ENCODE measurements around the gene TTC5. TPM values are rescaled to one million over a fixed set of nuclear protein-coding genes. Genes with fewer than 3 reads are reported as not detected.

The TTC5 gene, protein sequence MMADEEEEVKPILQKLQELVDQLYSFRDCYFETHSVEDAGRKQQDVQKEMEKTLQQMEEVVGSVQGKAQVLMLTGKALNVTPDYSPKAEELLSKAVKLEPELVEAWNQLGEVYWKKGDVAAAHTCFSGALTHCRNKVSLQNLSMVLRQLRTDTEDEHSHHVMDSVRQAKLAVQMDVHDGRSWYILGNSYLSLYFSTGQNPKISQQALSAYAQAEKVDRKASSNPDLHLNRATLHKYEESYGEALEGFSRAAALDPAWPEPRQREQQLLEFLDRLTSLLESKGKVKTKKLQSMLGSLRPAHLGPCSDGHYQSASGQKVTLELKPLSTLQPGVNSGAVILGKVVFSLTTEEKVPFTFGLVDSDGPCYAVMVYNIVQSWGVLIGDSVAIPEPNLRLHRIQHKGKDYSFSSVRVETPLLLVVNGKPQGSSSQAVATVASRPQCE
- polyA plus RNA-seq: 12.5 and 17.5 TPM in 2 replicates

DNA sequence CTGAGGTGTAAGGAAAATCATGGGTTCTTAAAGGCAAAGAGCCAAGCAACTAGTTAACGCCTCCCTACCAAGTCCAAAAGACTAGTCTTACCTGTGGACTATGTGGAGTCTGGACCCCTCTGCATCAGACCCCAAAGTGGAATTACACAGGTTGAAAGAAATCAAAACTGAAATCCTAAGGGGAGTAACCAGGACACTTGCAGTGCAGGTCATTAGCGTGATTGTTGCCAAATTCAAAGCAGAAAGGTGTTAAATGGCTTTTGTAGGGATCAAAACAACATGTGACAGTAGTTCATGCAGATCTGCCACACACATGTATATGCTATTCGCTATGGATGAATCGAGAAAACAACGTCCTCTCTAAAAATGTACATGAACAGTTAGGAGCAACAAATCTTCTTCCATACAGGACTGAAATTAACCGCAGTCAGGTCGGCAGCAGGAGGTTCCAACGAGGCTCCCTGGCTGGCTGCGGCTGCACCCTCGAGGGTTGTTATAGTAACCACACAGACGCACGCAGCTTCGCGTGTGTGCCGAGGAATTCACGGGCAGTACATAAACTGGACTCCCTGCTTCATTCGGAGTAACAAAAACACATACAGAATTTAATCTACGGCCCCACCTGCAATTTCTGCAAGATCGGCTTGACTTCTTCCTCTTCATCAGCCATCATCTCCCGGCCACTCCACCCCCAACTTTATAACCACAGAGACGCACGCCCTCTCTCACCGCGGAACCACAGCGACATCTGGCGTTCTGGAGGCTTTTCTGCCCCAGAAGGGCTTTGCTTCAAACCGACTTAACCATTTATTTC, at the start of gene TTC5:
TSS of gene TTC5 (minus strand) at position 687 of the 814 bp plus-strand sequence. CDS start at position 673, 14 bp downstream.

DNA sequence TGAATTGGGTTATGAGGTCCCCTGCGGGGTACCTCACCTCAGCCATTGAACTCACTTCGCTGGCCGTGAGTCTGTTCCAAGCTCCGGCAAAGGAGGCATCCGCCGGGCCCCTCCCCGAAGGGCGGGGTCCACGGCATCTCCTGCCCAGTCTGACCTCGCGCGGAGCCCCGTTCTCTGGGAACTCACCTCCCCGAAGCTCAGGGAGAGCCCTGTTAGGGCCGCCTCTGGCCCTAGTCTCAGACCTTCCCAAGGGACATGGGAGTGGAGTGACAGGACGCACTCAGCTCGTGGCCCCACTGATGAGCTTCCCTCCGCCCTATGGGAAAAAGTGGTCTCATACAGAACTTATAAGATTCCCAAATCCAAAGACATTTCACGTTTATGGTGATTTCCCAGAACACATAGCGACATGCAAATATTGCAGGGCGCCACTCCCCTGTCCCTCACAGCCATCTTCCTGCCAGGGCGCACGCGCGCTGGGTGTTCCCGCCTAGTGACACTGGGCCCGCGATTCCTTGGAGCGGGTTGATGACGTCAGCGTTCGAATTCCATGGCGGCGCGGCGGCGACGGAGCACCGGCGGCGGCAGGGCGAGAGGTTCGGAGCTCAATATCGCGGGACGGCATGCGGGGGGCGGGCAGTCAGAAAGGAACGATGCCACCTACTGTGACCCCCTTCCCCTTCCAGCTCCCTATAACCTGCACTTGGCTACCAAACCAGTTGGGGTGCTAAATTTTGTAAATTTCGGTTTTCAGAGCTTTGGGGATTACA, 37.5 kb upstream of the TTC5 start, which contains the start of gene PARP2:
TSS of gene PARP2 (plus strand) at position 544 of the 770 bp plus-strand sequence. CDS start at position 551, 7 bp downstream.

DNA sequence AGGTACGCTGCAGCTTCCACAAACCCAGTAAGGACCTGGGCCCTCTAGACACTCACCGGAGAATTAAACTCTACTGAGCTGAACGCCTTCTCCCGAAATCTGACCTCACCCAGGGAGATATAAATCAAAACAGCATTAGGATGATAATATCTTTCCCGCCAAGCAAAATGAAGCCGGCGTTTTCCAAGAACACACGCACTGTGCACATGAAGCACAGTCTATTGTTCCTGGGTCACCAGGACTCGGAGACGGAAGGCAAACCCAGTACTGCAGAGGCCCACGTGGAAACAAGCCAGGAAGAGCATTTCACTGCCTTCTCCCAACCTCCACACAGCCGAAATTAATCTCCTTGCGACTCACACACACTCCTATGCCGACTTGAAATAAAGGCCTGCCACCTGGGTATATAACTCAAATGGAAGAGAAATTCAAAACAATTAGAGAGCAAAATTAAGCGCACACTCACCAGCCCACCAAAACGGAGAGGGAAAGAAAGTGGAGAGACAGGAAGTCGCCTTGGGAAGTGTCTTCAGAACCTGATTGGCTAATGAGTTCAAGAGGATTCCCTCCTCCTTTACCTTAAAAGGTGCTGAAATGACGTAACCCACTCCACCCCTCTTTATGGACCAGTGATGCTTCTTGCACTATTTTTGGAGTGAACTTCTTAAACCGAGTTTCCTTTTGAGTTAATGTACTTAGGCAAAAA, 27.2 kb upstream of the TTC5 start, which contains the start of gene CCNB1IP1:
TSS of gene CCNB1IP1 (minus strand) at position 492 of the 706 bp plus-strand sequence. CDS start 16,756 bp downstream, outside the sequence.

Other genes with a start within 250 kb of the TTC5 start
- not detected in 2 replicates for gene OR4L1, start 245.9 kb downstream of the TTC5 start, polyA plus RNA-seq
- gene OR4K17, start 195.2 kb downstream of the TTC5 start, polyA plus RNA-seq: not detected in 2 replicates
- gene OR4N5, start 167.1 kb downstream of the TTC5 start, polyA plus RNA-seq: not detected in 2 replicates
- 0.10 TPM in 1 of 2 replicates, not detected in the other for gene OR11G2, start 115.1 kb downstream of the TTC5 start, polyA plus RNA-seq
- gene OR11H6, start 82.2 kb downstream of the TTC5 start, polyA plus RNA-seq: not detected in 2 replicates
- not detected in 2 replicates for gene OR11H7, start 77.0 kb downstream of the TTC5 start, polyA plus RNA-seq
- gene OR11H4, start 66.7 kb downstream of the TTC5 start, polyA plus RNA-seq: not detected in 2 replicates
- 14.0 and 27.9 TPM in 2 replicates for gene CCNB1IP1, start 27.3 kb upstream of the TTC5 start, polyA plus RNA-seq
- 13.1 and 22.0 TPM in 2 replicates for gene PARP2, start 37.7 kb upstream of the TTC5 start, polyA plus RNA-seq
- gene TEP1, start 107.5 kb upstream of the TTC5 start, polyA plus RNA-seq: 0.08 and 1.3 TPM in 2 replicates
- gene KLHL33, start 130.2 kb upstream of the TTC5 start, polyA plus RNA-seq: 0.08 and 0.16 TPM in 2 replicates
- 31.4 and 51.1 TPM in 2 replicates for gene OSGEP, start 148.9 kb upstream of the TTC5 start, polyA plus RNA-seq
- 84.3 and 107 TPM in 2 replicates for gene APEX1, start 149.3 kb upstream of the TTC5 start, polyA plus RNA-seq
- gene PIP4P1, start 155.5 kb upstream of the TTC5 start, polyA plus RNA-seq: 16.3 and 16.4 TPM in 2 replicates
- 1.1 and 10.0 TPM in 2 replicates for gene PNP, start 163.5 kb upstream of the TTC5 start, polyA plus RNA-seq
- not detected in 2 replicates for gene RNASE10, start 199.6 kb upstream of the TTC5 start, polyA plus RNA-seq

All from Purkinje cell (primary cell).